Natural killer cell treated with Interleukin-12 subunit alpha and Interleukin-12 subunit beta and Interleukin-15 and Interleukin-18, amount 100 ng/mL, for 72 hours (primary cell): Measurements from ENCODE around the gene FNDC3B. TPM values are rescaled to one million over a fixed set of nuclear protein-coding genes. Genes with fewer than 3 reads are reported as not detected.

Experiments used
- ATAC-seq, 2 donors: fragments of 150-1000 bp; cut with Tn5 transposase in 1 of 2; sonication (Bioruptor Pico), chemical (Tn5 transposase) in 1 of 2; 2 replicates each; pipeline ENCODE4 v1.10.0; 2021
- DNase-seq: peaks from one replicate; pipeline ENCODE4 v3.0.0; 2022; ENCODE audit warnings: low spot score
- H3K27ac Mint-ChIP-seq, 2 donors: 1 replicate in 1 of 2; 2 replicates in 1 of 2; pipeline ENCODE4 v1.8.0; 2022; ENCODE audit warnings: mixed read lengths in 2 of 2, mild to moderate bottlenecking in 1 of 2, moderate library complexity in 1 of 2
- H3K27me3 Mint-ChIP-seq, 2 donors: 1 replicate in 1 of 2; 2 replicates in 1 of 2; pipeline ENCODE4 v1.8.0; 2022; ENCODE audit warnings: mixed read lengths in 2 of 2
- H3K36me3 Mint-ChIP-seq: one replicate; pipeline ENCODE4 v1.8.0; 2022; ENCODE audit warnings: mixed read lengths
- H3K4me1 Mint-ChIP-seq, 2 donors: 1 replicate in 1 of 2; 2 replicates in 1 of 2; pipeline ENCODE4 v1.8.0; 2022; ENCODE audit warnings: low read depth in 2 of 2, mixed read lengths in 2 of 2, mild to moderate bottlenecking in 1 of 2
- H3K4me3 Mint-ChIP-seq: one replicate; pipeline ENCODE4 v1.8.0; 2022; ENCODE audit warnings: mixed read lengths
- H3K9me3 Mint-ChIP-seq: 2 replicates; pipeline ENCODE4 v1.8.0; 2022; ENCODE audit warnings: mixed read lengths
- total RNA-seq, 2 donors: library from RNA; stranded (reverse); gene quantifications; one replicate each; pipeline ENCODE4 v1.2.3, GENCODE V29; 2022

The FNDC3B gene
- total RNA-seq, 2 donors from 2014 or later = 149 to 217 TPM

GRCh38 chr3:172140499-172141391 lies 101.4 kb downstream of the FNDC3B start:
- Mint-ChIP-seq H3K4me1 (peaks cover 70 to 88% of the 10 kb centered on the region in 2 donors), H3K36me3 (peaks cover 10% of the 10 kb centered on the region), H3K27ac (peak overlapping the region; percentile 98 to 99), H3K9me3 (no peaks in the 10 kb centered on the region), H3K27me3 (no peaks in the 10 kb centered on the region), H3K4me3 (peak overlapping the region; percentile 84)
- ATAC-seq (peak; percentile 35 to 71), DNase-seq (no peak)

GRCh38 chr3:172142051-172142863 lies 102.9 kb downstream of the FNDC3B start:
- DNase-seq (no peak), ATAC-seq (peak in 1 of 2 donors; percentile 56)
- peak overlapping the region; percentile 84 for H3K4me3 Mint-ChIP-seq
- peaks cover 10% of the 10 kb centered on the region for H3K36me3 Mint-ChIP-seq
- H3K9me3 Mint-ChIP-seq = no peaks in the 10 kb centered on the region
- no peaks in the 10 kb centered on the region for H3K27me3 Mint-ChIP-seq
- H3K4me1 Mint-ChIP-seq = peaks cover 68 to 86% of the 10 kb centered on the region in 2 donors
- H3K27ac Mint-ChIP-seq = peak overlapping the region; percentile 98 to 99

GRCh38 chr3:172142864-172143451 lies 103.6 kb downstream of the FNDC3B start:
- no peak for DNase-seq
- peaks cover 68 to 84% of the 10 kb centered on the region in 2 donors for H3K4me1 Mint-ChIP-seq

GRCh38 chr3:172143739-172144497 lies 104.5 kb downstream of the FNDC3B start:
- ATAC-seq (no peak), DNase-seq (no peak)
- no peaks in the 10 kb centered on the region for H3K9me3 Mint-ChIP-seq
- H3K4me1 Mint-ChIP-seq = peaks cover 70 to 85% of the 10 kb centered on the region in 2 donors
- peak overlapping the region; percentile 98 to 99 for H3K27ac Mint-ChIP-seq
- H3K27me3 Mint-ChIP-seq = no peaks in the 10 kb centered on the region
- H3K36me3 Mint-ChIP-seq = peaks cover 4% of the 10 kb centered on the region
- H3K4me3 Mint-ChIP-seq = peak overlapping the region; percentile 51

More at GRCh38 chr3:172142864-172143451, 103.6 kb downstream of the FNDC3B start:
- ATAC-seq = no peak
- H3K27ac Mint-ChIP-seq = peak overlapping the region; percentile 98 to 99
- H3K9me3 Mint-ChIP-seq = no peaks in the 10 kb centered on the region
- H3K36me3 Mint-ChIP-seq = peaks cover 7% of the 10 kb centered on the region
- H3K4me3 Mint-ChIP-seq = peak overlapping the region; percentile 84
- no peaks in the 10 kb centered on the region for H3K27me3 Mint-ChIP-seq

- H3K27me3 Mint-ChIP-seq = no peaks in the 10 kb centered on the region
- H3K9me3 Mint-ChIP-seq = no peaks in the 10 kb centered on the region
- H3K4me3 Mint-ChIP-seq = peak overlapping the region; percentile 70
- DNase-seq = no peak
- peaks cover 4% of the 10 kb centered on the region for H3K36me3 Mint-ChIP-seq
- H3K27ac Mint-ChIP-seq = peak overlapping the region; percentile 98 to 99
- no peak for ATAC-seq
- H3K4me1 Mint-ChIP-seq = peaks cover 69 to 86% of the 10 kb centered on the region in 2 donors
These were observed 105.2 kb downstream of the FNDC3B start for GRCh38 chr3:172144601-172145000.

GRCh38 chr3:172145031-172145686 lies 105.8 kb downstream of the FNDC3B start:
- H3K36me3 Mint-ChIP-seq = peaks cover 4% of the 10 kb centered on the region
- no peaks in the 10 kb centered on the region for H3K9me3 Mint-ChIP-seq
- no peaks in the 10 kb centered on the region for H3K27me3 Mint-ChIP-seq
- ATAC-seq (peak in 1 of 2 donors; percentile 37), DNase-seq (no peak)
- peak overlapping the region; percentile 98 to 99 for H3K27ac Mint-ChIP-seq
- H3K4me3 Mint-ChIP-seq = peak overlapping the region; percentile 70
- H3K4me1 Mint-ChIP-seq = peaks cover 65 to 81% of the 10 kb centered on the region in 2 donors

GRCh38 chr3:172146349-172146748 lies 107.0 kb downstream of the FNDC3B start:
- H3K9me3 Mint-ChIP-seq = no peaks in the 10 kb centered on the region
- peak overlapping the region; percentile 98 to 99 for H3K27ac Mint-ChIP-seq
- no peaks in the 10 kb centered on the region for H3K27me3 Mint-ChIP-seq
- peak in 1 of 2 donors; percentile 48 for ATAC-seq
- H3K36me3 Mint-ChIP-seq = peaks cover 4% of the 10 kb centered on the region
- peak overlapping the region; percentile 79 for H3K4me3 Mint-ChIP-seq
- H3K4me1 Mint-ChIP-seq = peaks cover 61 to 76% of the 10 kb centered on the region in 2 donors
- DNase-seq = no peak

- peak overlapping the region; percentile 98 to 99 for H3K27ac Mint-ChIP-seq
- H3K4me3 Mint-ChIP-seq = peak overlapping the region; percentile 79
- H3K36me3 Mint-ChIP-seq = peaks cover 4% of the 10 kb centered on the region
- ATAC-seq (peak in 1 of 2 donors; percentile 68), DNase-seq (no peak)
- no peaks in the 10 kb centered on the region for H3K27me3 Mint-ChIP-seq
- H3K9me3 Mint-ChIP-seq = no peaks in the 10 kb centered on the region
- H3K4me1 Mint-ChIP-seq = peaks cover 62 to 74% of the 10 kb centered on the region in 2 donors
These were observed 107.9 kb downstream of the FNDC3B start for GRCh38 chr3:172147113-172147818.

GRCh38 chr3:172148241-172148640 lies 108.9 kb downstream of the FNDC3B start:
- ATAC-seq (no peak), DNase-seq (no peak)
- Mint-ChIP-seq H3K9me3 (no peaks in the 10 kb centered on the region), H3K4me1 (peaks cover 65 to 75% of the 10 kb centered on the region in 2 donors), H3K36me3 (peaks cover 7% of the 10 kb centered on the region), H3K4me3 (peak overlapping the region; percentile 70), H3K27me3 (no peaks in the 10 kb centered on the region), H3K27ac (peak overlapping the region; percentile 98 to 99)

- H3K4me1 Mint-ChIP-seq = peaks cover 68 to 79% of the 10 kb centered on the region in 2 donors
These were observed 109.6 kb downstream of the FNDC3B start for GRCh38 chr3:172148702-172149565.

GRCh38 chr3:172150268-172150667 lies 110.9 kb downstream of the FNDC3B start:
- peak overlapping the region; percentile 13 to 99 for H3K27ac Mint-ChIP-seq
- no peak for ATAC-seq
- no peaks in the 10 kb centered on the region for H3K9me3 Mint-ChIP-seq
- H3K36me3 Mint-ChIP-seq = peaks cover 18% of the 10 kb centered on the region
- H3K4me3 Mint-ChIP-seq = no peak overlapping the region
- H3K27me3 Mint-ChIP-seq = no peaks in the 10 kb centered on the region
- peaks cover 72 to 80% of the 10 kb centered on the region in 2 donors for H3K4me1 Mint-ChIP-seq
- no peak for DNase-seq

More at GRCh38 chr3:172148702-172149565, 109.6 kb downstream of the FNDC3B start:
- H3K36me3 Mint-ChIP-seq = peaks cover 11% of the 10 kb centered on the region
- peak overlapping the region; percentile 98 to 99 for H3K27ac Mint-ChIP-seq
- peak overlapping the region; percentile 70 for H3K4me3 Mint-ChIP-seq
- ATAC-seq (no peak), DNase-seq (no peak)
- no peaks in the 10 kb centered on the region for H3K9me3 Mint-ChIP-seq
- no peaks in the 10 kb centered on the region for H3K27me3 Mint-ChIP-seq
